Right ventricle myocardium inferior (tissue), 1 donor: ENCODE measurements around the gene URI1. TPM values are rescaled to one million over a fixed set of nuclear protein-coding genes. Genes with fewer than 3 reads are reported as not detected.

Experiments used
- ATAC-seq: fragments of 200-7000 bp; cut with Tn5 transposase; one replicate; pipeline ENCODE4 v1.9.1; 2020; ENCODE audit warnings: mild to moderate bottlenecking, moderate library complexity
- DNase-seq: peaks from one replicate; pipeline ENCODE4 v3.0.0; 2021; ENCODE audit errors: missing footprints
- intact Hi-C: fragments of 100-400 bp; cut with DNase I; formaldehyde crosslinking; loops from one replicate; pipeline ENCODE4 v1.11.0; 2022
- total RNA-seq: library from RNA; stranded (reverse); fragmentation: NEBNext Ultra II Directional; extraction: Animal tissue kit (Norgen Biotek cat#: 25700); gene quantifications from one replicate; pipeline ENCODE4 v1.2.1, GENCODE V29; 2021
- donor health status: DM: no; HTN: yes; CAD: no; lungs with severe emphysema.

The URI1 gene
- total RNA-seq, 1 donor from 2014 or later: 43.0 TPM

GRCh38 chr19:30044273-30045248, 102.5 kb downstream of the URI1 start:
- DNase-seq: no peak
- intact Hi-C loops: no loop called here
- ATAC-seq: no peak

GRCh38 chr19:30046522-30046921, 104.5 kb downstream of the URI1 start:
- ATAC-seq: no peak
- DNase-seq: no peak
- intact Hi-C loops: no loop called here

GRCh38 chr19:30047432-30047831, 105.4 kb downstream of the URI1 start:
- ATAC-seq: no peak
- intact Hi-C loops: no loop called here

GRCh38 chr19:30049226-30049625, 107.2 kb downstream of the URI1 start:
- DNase-seq (no peak), ATAC-seq (no peak)
- intact Hi-C loops: no loop called here

More at GRCh38 chr19:30047432-30047831, 105.4 kb downstream of the URI1 start:
- no peak for DNase-seq

GRCh38 chr19:30049846-30050667, 108.0 kb downstream of the URI1 start:
- no peak for DNase-seq
- intact Hi-C loops: no loop called here
- no peak for ATAC-seq

GRCh38 chr19:30052122-30053075, 110.4 kb downstream of the URI1 start:
- ATAC-seq: no peak
- DNase-seq: no peak
- intact Hi-C loops: no loop called here

- ATAC-seq (no peak), DNase-seq (no peak)
- intact Hi-C loops: no loop called here
Measured at GRCh38 chr19:30053558-30053957, 111.5 kb downstream of the URI1 start.

GRCh38 chr19:30054210-30054609, 112.2 kb downstream of the URI1 start:
- no peak for DNase-seq
- ATAC-seq: no peak
- intact Hi-C loops: no loop called here

GRCh38 chr19:30056580-30056979, 114.5 kb downstream of the URI1 start:
- DNase-seq: no peak
- ATAC-seq: no peak
- intact Hi-C loops: no loop called here

GRCh38 chr19:30059741-30060457, 117.9 kb downstream of the URI1 start:
- intact Hi-C loops: no loop called here
- DNase-seq: no peak
- no peak for ATAC-seq

GRCh38 chr19:30060531-30061222, 118.6 kb downstream of the URI1 start:
- intact Hi-C loops: no loop called here
- ATAC-seq (no peak), DNase-seq (no peak)

- DNase-seq (no peak), ATAC-seq (no peak)
- intact Hi-C loops: no loop called here
Measured at GRCh38 chr19:30061223-30062064, 119.4 kb downstream of the URI1 start.

GRCh38 chr19:30062065-30062906, 120.2 kb downstream of the URI1 start:
- no peak for ATAC-seq
- DNase-seq: no peak
- intact Hi-C loops: no loop called here

GRCh38 chr19:30062907-30063649, 121.0 kb downstream of the URI1 start:
- intact Hi-C loops: no loop called here
- DNase-seq (no peak), ATAC-seq (no peak)
